ENCODE data around the gene DDX23. TPM values are rescaled to one million over a fixed set of nuclear protein-coding genes. Genes with fewer than 3 reads are reported as not detected.

The DDX23 gene
- total RNA-seq, 1 experiment from 2014 or later: 107 TPM

DNA sequence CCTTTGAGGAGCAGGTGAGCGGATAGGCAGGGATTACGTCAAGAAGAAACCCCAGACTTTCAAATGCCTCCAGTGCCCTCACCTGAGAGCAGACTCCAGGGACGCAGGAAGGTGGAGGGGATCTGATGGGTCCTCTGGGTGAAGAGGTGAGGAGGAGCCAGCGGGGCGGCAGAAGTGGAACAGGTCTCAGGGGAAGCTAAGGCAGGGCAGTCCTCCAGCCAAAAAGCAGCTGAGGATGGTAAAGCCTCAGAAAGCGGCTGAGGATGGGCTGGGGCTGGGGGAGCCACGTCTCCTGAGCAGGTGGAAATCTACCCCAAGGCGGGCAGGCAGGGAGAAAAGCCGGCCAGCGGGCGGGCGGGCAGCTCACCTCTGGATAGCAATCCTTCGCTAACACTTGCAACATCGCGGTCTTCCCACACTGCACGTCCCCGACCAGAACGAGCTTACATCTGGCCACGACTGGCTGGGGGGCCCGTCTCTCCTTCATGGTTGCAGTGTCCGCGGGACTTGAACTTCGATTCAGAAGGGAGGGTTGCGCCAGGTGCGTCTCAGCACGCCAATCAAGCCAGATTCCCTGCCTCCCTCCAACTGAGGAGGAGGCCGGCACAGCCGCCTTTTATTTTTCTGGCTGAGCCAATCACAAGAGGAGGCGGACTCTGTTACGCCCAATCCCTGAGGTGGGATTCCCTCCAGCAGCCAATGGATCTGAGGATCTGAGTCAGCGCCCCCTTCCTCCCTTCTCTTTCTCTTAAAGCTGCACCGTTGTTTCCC, 13.5 kb upstream of the DDX23 start, which contains the start of gene RND1 (continued):
- TF ChIP-seq, protein P1, sequence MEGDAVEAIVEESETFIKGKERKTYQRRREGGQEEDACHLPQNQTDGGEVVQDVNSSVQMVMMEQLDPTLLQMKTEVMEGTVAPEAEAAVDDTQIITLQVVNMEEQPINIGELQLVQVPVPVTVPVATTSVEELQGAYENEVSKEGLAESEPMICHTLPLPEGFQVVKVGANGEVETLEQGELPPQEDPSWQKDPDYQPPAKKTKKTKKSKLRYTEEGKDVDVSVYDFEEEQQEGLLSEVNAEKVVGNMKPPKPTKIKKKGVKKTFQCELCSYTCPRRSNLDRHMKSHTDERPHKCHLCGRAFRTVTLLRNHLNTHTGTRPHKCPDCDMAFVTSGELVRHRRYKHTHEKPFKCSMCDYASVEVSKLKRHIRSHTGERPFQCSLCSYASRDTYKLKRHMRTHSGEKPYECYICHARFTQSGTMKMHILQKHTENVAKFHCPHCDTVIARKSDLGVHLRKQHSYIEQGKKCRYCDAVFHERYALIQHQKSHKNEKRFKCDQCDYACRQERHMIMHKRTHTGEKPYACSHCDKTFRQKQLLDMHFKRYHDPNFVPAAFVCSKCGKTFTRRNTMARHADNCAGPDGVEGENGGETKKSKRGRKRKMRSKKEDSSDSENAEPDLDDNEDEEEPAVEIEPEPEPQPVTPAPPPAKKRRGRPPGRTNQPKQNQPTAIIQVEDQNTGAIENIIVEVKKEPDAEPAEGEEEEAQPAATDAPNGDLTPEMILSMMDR (IDR thresholded peaks at IDR 0.05): no peak
- TF ChIP-seq, protein P2, sequence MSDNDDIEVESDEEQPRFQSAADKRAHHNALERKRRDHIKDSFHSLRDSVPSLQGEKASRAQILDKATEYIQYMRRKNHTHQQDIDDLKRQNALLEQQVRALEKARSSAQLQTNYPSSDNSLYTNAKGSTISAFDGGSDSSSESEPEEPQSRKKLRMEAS (CRISPR knock-in tag; IDR thresholded peaks at IDR 0.05): no peak
- TF ChIP-seq, protein P3, sequence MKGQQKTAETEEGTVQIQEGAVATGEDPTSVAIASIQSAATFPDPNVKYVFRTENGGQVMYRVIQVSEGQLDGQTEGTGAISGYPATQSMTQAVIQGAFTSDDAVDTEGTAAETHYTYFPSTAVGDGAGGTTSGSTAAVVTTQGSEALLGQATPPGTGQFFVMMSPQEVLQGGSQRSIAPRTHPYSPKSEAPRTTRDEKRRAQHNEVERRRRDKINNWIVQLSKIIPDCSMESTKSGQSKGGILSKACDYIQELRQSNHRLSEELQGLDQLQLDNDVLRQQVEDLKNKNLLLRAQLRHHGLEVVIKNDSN (CRISPR knock-in tag; IDR thresholded peaks at IDR 0.05): no peak
- TF ChIP-seq NR2C2 (CRISPR knock-in tag; IDR thresholded peaks at IDR 0.05) (no peak), ELF4 (CRISPR knock-in tag; IDR thresholded peaks at IDR 0.05; ENCODE audit: low read depth) (no peak), ZNF396 (CRISPR knock-in tag; IDR thresholded peaks at IDR 0.05; ENCODE audit: borderline replicate concordance) (no peak), MYBL2 (CRISPR knock-in tag; IDR thresholded peaks at IDR 0.05) (0 out of 2 replicates have a peak, but pooled peaks have one; percentile 30), GTF2I (CRISPR knock-in tag; conservative IDR thresholded peaks at IDR 0.05) (no peak), SP1 (CRISPR knock-in tag; conservative IDR thresholded peaks at IDR 0.05) (peak; percentile 60), ETV6 (CRISPR knock-in tag; IDR thresholded peaks at IDR 0.05) (peak; percentile 73; the same call in 1 of the 2 replicates), ATF1 (CRISPR knock-in tag; IDR thresholded peaks at IDR 0.05) (no peak), ZNF317 (CRISPR knock-in tag; IDR thresholded peaks at IDR 0.05; ENCODE audit: borderline replicate concordance, low read depth) (no peak; the same call in 1 of the 2 replicates), TEAD1 (CRISPR knock-in tag; IDR thresholded peaks at IDR 0.05) (no peak)
- TF ChIP-seq, protein P4, sequence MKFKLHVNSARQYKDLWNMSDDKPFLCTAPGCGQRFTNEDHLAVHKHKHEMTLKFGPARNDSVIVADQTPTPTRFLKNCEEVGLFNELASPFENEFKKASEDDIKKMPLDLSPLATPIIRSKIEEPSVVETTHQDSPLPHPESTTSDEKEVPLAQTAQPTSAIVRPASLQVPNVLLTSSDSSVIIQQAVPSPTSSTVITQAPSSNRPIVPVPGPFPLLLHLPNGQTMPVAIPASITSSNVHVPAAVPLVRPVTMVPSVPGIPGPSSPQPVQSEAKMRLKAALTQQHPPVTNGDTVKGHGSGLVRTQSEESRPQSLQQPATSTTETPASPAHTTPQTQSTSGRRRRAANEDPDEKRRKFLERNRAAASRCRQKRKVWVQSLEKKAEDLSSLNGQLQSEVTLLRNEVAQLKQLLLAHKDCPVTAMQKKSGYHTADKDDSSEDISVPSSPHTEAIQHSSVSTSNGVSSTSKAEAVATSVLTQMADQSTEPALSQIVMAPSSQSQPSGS (CRISPR knock-in tag; IDR thresholded peaks at IDR 0.05; ENCODE audit: borderline replicate concordance, low read depth): no peak
- TF ChIP-seq, protein P5, sequence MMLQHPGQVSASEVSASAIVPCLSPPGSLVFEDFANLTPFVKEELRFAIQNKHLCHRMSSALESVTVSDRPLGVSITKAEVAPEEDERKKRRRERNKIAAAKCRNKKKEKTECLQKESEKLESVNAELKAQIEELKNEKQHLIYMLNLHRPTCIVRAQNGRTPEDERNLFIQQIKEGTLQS (CRISPR knock-in tag; conservative IDR thresholded peaks at IDR 0.05): no peak
- TF ChIP-seq, protein P6, sequence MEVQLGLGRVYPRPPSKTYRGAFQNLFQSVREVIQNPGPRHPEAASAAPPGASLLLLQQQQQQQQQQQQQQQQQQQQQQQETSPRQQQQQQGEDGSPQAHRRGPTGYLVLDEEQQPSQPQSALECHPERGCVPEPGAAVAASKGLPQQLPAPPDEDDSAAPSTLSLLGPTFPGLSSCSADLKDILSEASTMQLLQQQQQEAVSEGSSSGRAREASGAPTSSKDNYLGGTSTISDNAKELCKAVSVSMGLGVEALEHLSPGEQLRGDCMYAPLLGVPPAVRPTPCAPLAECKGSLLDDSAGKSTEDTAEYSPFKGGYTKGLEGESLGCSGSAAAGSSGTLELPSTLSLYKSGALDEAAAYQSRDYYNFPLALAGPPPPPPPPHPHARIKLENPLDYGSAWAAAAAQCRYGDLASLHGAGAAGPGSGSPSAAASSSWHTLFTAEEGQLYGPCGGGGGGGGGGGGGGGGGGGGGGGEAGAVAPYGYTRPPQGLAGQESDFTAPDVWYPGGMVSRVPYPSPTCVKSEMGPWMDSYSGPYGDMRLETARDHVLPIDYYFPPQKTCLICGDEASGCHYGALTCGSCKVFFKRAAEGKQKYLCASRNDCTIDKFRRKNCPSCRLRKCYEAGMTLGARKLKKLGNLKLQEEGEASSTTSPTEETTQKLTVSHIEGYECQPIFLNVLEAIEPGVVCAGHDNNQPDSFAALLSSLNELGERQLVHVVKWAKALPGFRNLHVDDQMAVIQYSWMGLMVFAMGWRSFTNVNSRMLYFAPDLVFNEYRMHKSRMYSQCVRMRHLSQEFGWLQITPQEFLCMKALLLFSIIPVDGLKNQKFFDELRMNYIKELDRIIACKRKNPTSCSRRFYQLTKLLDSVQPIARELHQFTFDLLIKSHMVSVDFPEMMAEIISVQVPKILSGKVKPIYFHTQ (CRISPR knock-in tag; IDR thresholded peaks at IDR 0.05): peak; percentile 77; the same call in 1 of the 2 replicates
- TF ChIP-seq, protein P7, sequence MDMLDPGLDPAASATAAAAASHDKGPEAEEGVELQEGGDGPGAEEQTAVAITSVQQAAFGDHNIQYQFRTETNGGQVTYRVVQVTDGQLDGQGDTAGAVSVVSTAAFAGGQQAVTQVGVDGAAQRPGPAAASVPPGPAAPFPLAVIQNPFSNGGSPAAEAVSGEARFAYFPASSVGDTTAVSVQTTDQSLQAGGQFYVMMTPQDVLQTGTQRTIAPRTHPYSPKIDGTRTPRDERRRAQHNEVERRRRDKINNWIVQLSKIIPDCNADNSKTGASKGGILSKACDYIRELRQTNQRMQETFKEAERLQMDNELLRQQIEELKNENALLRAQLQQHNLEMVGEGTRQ (CRISPR knock-in tag; IDR thresholded peaks at IDR 0.05): no peak
- TF ChIP-seq, protein P8, sequence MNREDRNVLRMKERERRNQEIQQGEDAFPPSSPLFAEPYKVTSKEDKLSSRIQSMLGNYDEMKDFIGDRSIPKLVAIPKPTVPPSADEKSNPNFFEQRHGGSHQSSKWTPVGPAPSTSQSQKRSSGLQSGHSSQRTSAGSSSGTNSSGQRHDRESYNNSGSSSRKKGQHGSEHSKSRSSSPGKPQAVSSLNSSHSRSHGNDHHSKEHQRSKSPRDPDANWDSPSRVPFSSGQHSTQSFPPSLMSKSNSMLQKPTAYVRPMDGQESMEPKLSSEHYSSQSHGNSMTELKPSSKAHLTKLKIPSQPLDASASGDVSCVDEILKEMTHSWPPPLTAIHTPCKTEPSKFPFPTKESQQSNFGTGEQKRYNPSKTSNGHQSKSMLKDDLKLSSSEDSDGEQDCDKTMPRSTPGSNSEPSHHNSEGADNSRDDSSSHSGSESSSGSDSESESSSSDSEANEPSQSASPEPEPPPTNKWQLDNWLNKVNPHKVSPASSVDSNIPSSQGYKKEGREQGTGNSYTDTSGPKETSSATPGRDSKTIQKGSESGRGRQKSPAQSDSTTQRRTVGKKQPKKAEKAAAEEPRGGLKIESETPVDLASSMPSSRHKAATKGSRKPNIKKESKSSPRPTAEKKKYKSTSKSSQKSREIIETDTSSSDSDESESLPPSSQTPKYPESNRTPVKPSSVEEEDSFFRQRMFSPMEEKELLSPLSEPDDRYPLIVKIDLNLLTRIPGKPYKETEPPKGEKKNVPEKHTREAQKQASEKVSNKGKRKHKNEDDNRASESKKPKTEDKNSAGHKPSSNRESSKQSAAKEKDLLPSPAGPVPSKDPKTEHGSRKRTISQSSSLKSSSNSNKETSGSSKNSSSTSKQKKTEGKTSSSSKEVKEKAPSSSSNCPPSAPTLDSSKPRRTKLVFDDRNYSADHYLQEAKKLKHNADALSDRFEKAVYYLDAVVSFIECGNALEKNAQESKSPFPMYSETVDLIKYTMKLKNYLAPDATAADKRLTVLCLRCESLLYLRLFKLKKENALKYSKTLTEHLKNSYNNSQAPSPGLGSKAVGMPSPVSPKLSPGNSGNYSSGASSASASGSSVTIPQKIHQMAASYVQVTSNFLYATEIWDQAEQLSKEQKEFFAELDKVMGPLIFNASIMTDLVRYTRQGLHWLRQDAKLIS (CRISPR knock-in tag; IDR thresholded peaks at IDR 0.05; ENCODE audit: borderline replicate concordance): no peak

Data from WTC11 (cell line).